Endodermal cell (in vitro differentiated cells): ENCODE measurements around the gene RANGRF. TPM values are rescaled to one million over a fixed set of nuclear protein-coding genes. Genes with fewer than 3 reads are reported as not detected.
A peak's percentile ranks its signal among the peaks of the same experiment; 100 is the strongest.

Source experiments
- DNase-seq: peaks from one replicate; pipeline ENCODE4 v3.0.0-alpha.2; 2017
- H3K27ac ChIP-seq: 2 replicates; pipeline ENCODE4 v1.5.1; 2013; ENCODE audit warnings: mild to moderate bottlenecking, low read depth, low read length, moderate library complexity
- H3K27me3 ChIP-seq: 2 replicates; pipeline ENCODE4 v1.6.1; 2013; ENCODE audit warnings: mild to moderate bottlenecking, low read length, moderate library complexity; ENCODE audit not compliant: insufficient read depth, control insufficient read depth, poor library complexity, severe bottlenecking
- H3K36me3 ChIP-seq: 2 replicates; pipeline ENCODE4 v1.7.0; 2013; ENCODE audit warnings: mild to moderate bottlenecking, low read length, moderate library complexity; ENCODE audit not compliant: control insufficient read depth, insufficient read depth
- H3K4me1 ChIP-seq: one replicate; pipeline ENCODE4 v1.7.0; 2013; ENCODE audit warnings: low read length; ENCODE audit not compliant: control insufficient read depth, insufficient read depth
- H3K4me3 ChIP-seq: 2 replicates; pipeline ENCODE4 v1.5.1; 2013; ENCODE audit warnings: mild to moderate bottlenecking, low read length, moderate library complexity
- H3K9ac ChIP-seq: 2 replicates; pipeline ENCODE4 v1.6.1; 2013; ENCODE audit warnings: mild to moderate bottlenecking, low read length, moderate library complexity; ENCODE audit not compliant: poor library complexity, severe bottlenecking; ENCODE audit errors: extremely low read depth
- H3K9me3 ChIP-seq: 2 replicates; pipeline ENCODE4 v1.6.1; 2013; ENCODE audit warnings: mild to moderate bottlenecking, low read length, moderate library complexity; ENCODE audit not compliant: control insufficient read depth
- H3K27ac Mint-ChIP-seq: 2 replicates; pipeline ENCODE4 v1.8.0; 2020; ENCODE audit warnings: mixed read lengths
- H3K27me3 Mint-ChIP-seq: 2 replicates; pipeline ENCODE4 v1.8.0; 2021; ENCODE audit warnings: mild to moderate bottlenecking, mixed read lengths; ENCODE audit not compliant: insufficient read depth
- H3K36me3 Mint-ChIP-seq: 2 replicates; pipeline ENCODE4 v1.8.0; 2020; ENCODE audit warnings: low read depth, mixed read lengths
- H3K4me1 Mint-ChIP-seq: 2 replicates; pipeline ENCODE4 v1.8.0; 2020; ENCODE audit warnings: mixed read lengths
- H3K4me3 Mint-ChIP-seq: 2 replicates; pipeline ENCODE4 v1.8.0; 2020; ENCODE audit warnings: mild to moderate bottlenecking, moderate library complexity, mixed read lengths
- H3K9me3 Mint-ChIP-seq: 2 replicates; pipeline ENCODE4 v1.8.0; 2020; ENCODE audit warnings: mild to moderate bottlenecking, mixed read lengths
- CTCF ChIP-seq: fragments of 200-600 bp; sonication (generic); conservative IDR thresholded peaks from 2 replicates; pipeline ENCODE4 v1.5.0; 2021; ENCODE audit warnings: antibody characterized with exemption, mild to moderate bottlenecking
- WGBS, 2 experiments: methylation state at CpG; one replicate each; pipeline versions ENCODE4 v1.1.5 to v1.1.7; 2013; ENCODE audit warnings: missing lambda C conversion rate in 2 of 2, mixed read lengths in 1 of 2; ENCODE audit not compliant: insufficient coverage in 1 of 2, insufficient read length in 1 of 2; 5-methylcytosine and 5-hydroxymethylcytosine counted together
- total RNA-seq, 2 donors: library from RNA; stranded (reverse); fragmentation: NEBNext Ultra II Directional in 1 of 2; extraction: Animal tissue kit (Norgen Biotek cat#: 25700) in 1 of 2; gene quantifications; 2 replicates in 1 of 2; 3 replicates in 1 of 2; pipeline ENCODE4 v1.2.1, GENCODE V29; 2021

The RANGRF gene
- total RNA-seq, 2 donors from 2014 or later, result 34.0 to 36.3 TPM

- no peaks in the 10 kb centered on the region for H3K9me3 Mint-ChIP-seq
- peak overlapping the region; percentile 13 for H3K4me3 ChIP-seq
- peaks cover 11% of the 10 kb centered on the region for H3K4me1 ChIP-seq
- no peaks in the 10 kb centered on the region for H3K9me3 ChIP-seq
- 40 to 45% methylated on average over 8 to 11 of the region's 11 CpGs for WGBS, 2 experiments
- H3K4me3 Mint-ChIP-seq, result peak overlapping the region; percentile 31
- H3K27me3 Mint-ChIP-seq, result no peaks in the 10 kb centered on the region
- no peak overlapping the region for H3K27ac ChIP-seq
- H3K9ac ChIP-seq, result peak overlapping the region; percentile 7
- peak overlapping the region; percentile 87 for H3K27ac Mint-ChIP-seq
- no peaks in the 10 kb centered on the region for H3K36me3 Mint-ChIP-seq
- TF ChIP-seq CTCF, result no peak
- no peaks in the 10 kb centered on the region for H3K27me3 ChIP-seq
- DNase-seq, result peak; percentile 72
- H3K36me3 ChIP-seq, result no peaks in the 10 kb centered on the region
- peaks cover 19% of the 10 kb centered on the region for H3K4me1 Mint-ChIP-seq
Observed at GRCh38 chr17:8337802-8338752, 49.6 kb downstream of the RANGRF start.

GRCh38 chr17:8338753-8339140 is 50.3 kb downstream of the RANGRF start:
- H3K4me3 Mint-ChIP-seq, result peak overlapping the region; percentile 31
- peak; percentile 90 for DNase-seq
- 71 to 77% methylated on average over 5 of the region's 5 CpGs for WGBS, 2 experiments

GRCh38 chr17:8339540-8339939 is 51.1 kb downstream of the RANGRF start, which contains the start of gene ODF4:
TSS of gene ODF4 (plus strand) at chr17:8339840. CDS start at chr17:8340052, 212 bp downstream.
- H3K27ac ChIP-seq, result no peak within 1 kb of the TSS
- peak within 1 kb of the TSS; percentile 31 for H3K4me3 Mint-ChIP-seq
- no peaks in the 10 kb centered on the region for H3K9me3 Mint-ChIP-seq
- WGBS, 2 experiments, result 78 to 81% methylated on average over 1 to 2 of the region's 2 CpGs
- no peaks in the 10 kb centered on the region for H3K36me3 Mint-ChIP-seq
- no peak for TF ChIP-seq CTCF
- H3K36me3 ChIP-seq, result no peaks in the 10 kb centered on the region
- no peak within 1 kb of the TSS for H3K4me3 ChIP-seq
- H3K27me3 ChIP-seq, result no peaks in the 10 kb centered on the region
- peaks cover 19% of the 10 kb centered on the region for H3K4me1 Mint-ChIP-seq
- peaks cover 11% of the 10 kb centered on the region for H3K4me1 ChIP-seq
- DNase-seq, result no peak
- peak within 1 kb of the TSS; percentile 87 for H3K27ac Mint-ChIP-seq
- no peaks in the 10 kb centered on the region for H3K27me3 Mint-ChIP-seq
- H3K9ac ChIP-seq, result no peak within 1 kb of the TSS
- H3K9me3 ChIP-seq, result no peaks in the 10 kb centered on the region

More at GRCh38 chr17:8338753-8339140, 50.3 kb downstream of the RANGRF start:
- Histone ChIP-seq H3K27ac (no peak overlapping the region), H3K9ac (peak overlapping the region; percentile 7), H3K36me3 (no peaks in the 10 kb centered on the region), H3K9me3 (no peaks in the 10 kb centered on the region), H3K27me3 (no peaks in the 10 kb centered on the region), H3K4me3 (no peak overlapping the region), H3K4me1 (peaks cover 11% of the 10 kb centered on the region)
- no peaks in the 10 kb centered on the region for H3K9me3 Mint-ChIP-seq
- no peak for TF ChIP-seq CTCF
- H3K36me3 Mint-ChIP-seq, result no peaks in the 10 kb centered on the region
- peak overlapping the region; percentile 87 for H3K27ac Mint-ChIP-seq
- H3K27me3 Mint-ChIP-seq, result no peaks in the 10 kb centered on the region
- H3K4me1 Mint-ChIP-seq, result peaks cover 19% of the 10 kb centered on the region

Other genes with a start within 250 kb of the RANGRF start
- gene ALOX15B, start 249.6 kb upstream of the RANGRF start, total RNA-seq, result not detected
- gene ALOX12B, start 201.0 kb upstream of the RANGRF start, total RNA-seq, result 1 to 10 TPM in 1 of 2 donors, under 1 TPM in 1; 0.95 to 1.2 TPM
- gene ALOXE3, start 170.2 kb upstream of the RANGRF start, total RNA-seq, result under 1 TPM; 0.13 to 0.49 TPM
- gene HES7, start 164.6 kb upstream of the RANGRF start, total RNA-seq, result 1 to 10 TPM in 1 of 2 donors, under 1 TPM in 1; 0.40 to 2.2 TPM
- 10 to 100 TPM; 38.3 to 53.7 TPM for gene PER1, start 136.3 kb upstream of the RANGRF start, total RNA-seq
- 10 to 100 TPM; 32.1 to 32.2 TPM for gene VAMP2, start 125.7 kb upstream of the RANGRF start, total RNA-seq
- gene TMEM107, start 112.3 kb upstream of the RANGRF start, total RNA-seq, result 10 to 100 TPM; 26.2 to 27.7 TPM
- gene BORCS6, start 98.5 kb upstream of the RANGRF start, total RNA-seq, result 1 to 10 TPM; 4.1 to 5.5 TPM
- gene AURKB, start 78.1 kb upstream of the RANGRF start, total RNA-seq, result 100 to 1,000 TPM in 1 of 2 donors, 10 to 100 TPM in 1; 90.5 to 122 TPM
- 10 to 100 TPM; 46.4 to 63.1 TPM for gene CTC1, start 40.6 kb upstream of the RANGRF start, total RNA-seq
- gene PFAS, start 39.4 kb upstream of the RANGRF start, total RNA-seq, result 100 to 1,000 TPM; 119 to 158 TPM
- 1 to 10 TPM; 5.6 to 10.0 TPM for gene SLC25A35, start 6.7 kb downstream of the RANGRF start, total RNA-seq
- 1 to 10 TPM; 4.1 to 9.2 TPM for gene ARHGEF15, start 21.6 kb downstream of the RANGRF start, total RNA-seq
- not detected for gene ODF4, start 51.2 kb downstream of the RANGRF start, total RNA-seq
- 1,000 to 10,000 TPM; 1,739 to 2,129 TPM for gene RPL26, start 94.5 kb downstream of the RANGRF start, total RNA-seq
- gene RNF222, start 109.2 kb downstream of the RANGRF start, total RNA-seq, result not detected
- 10 to 100 TPM; 60.4 to 61.2 TPM for gene NDEL1, start 147.2 kb downstream of the RANGRF start, total RNA-seq